NT2/D1 (cell line): ENCODE data around the gene DOK6.

ENCODE experiments used
- SUZ12 ChIP-seq: IDR thresholded peaks from 2 replicates; pipeline ENCODE4 v1.6.1; 2011; ENCODE audit not compliant: insufficient read length, insufficient read depth; ENCODE audit errors: extremely low read depth
- YY1 ChIP-seq: IDR thresholded peaks from 2 replicates; pipeline ENCODE4 v1.6.1; 2011; ENCODE audit not compliant: insufficient read length, insufficient read depth
- ZNF274 ChIP-seq: IDR thresholded peaks from 2 replicates; pipeline ENCODE4 v1.6.1; 2011; ENCODE audit warnings: mild to moderate bottlenecking, low read depth, low read length

DNA sequence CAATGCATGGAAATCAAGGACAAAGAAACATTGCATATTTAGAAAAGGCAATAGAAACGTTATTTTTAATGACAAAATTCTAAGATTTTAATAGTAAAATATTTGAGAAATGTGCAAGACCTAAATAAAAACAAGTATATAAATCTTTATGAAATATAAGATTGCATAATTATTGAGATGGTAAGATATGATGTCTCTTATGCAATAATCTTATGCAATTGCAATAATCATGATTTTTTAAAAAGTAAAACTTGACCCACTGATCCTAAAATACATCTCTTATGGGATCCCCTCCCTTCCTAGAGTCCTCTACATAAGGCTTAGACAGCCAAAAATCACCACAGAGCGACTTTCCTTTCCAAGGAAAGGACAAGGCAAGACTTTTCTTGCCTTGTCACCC, 249.0 kb downstream of the DOK6 start:
- no peak for TF ChIP-seq YY1
- TF ChIP-seq ZNF274 = no peak
- no peak for TF ChIP-seq SUZ12
